GM23338 (cell line): Measurements from ENCODE around the gene ACVR1C. TPM values are rescaled to one million over a fixed set of nuclear protein-coding genes. Genes with fewer than 3 reads are reported as not detected.
"Not testable (repeated sequence)": the region's sequence is repeated elsewhere in the genome, so short reads cannot be mapped to it uniquely, and the experiment has no call there.

Source experiments
- ATAC-seq: fragments of 200-7000 bp; cut with Tn5 transposase; 3 replicates; pipeline ENCODE4 v1.9.1; 2020
- DNase-seq: peaks from one replicate; pipeline ENCODE4 v3.0.0-alpha.2; 2015; ENCODE audit warnings: low spot score
- H2AFZ ChIP-seq: fragments of 200-600 bp; sonication (generic); 2 replicates; pipeline ENCODE4 v1.8.0; 2016; ENCODE audit warnings: antibody characterized with exemption, mild to moderate bottlenecking, moderate library complexity
- H3F3A ChIP-seq: fragments of 200-600 bp; sonication (generic); replicated peaks from 2 replicates; pipeline ENCODE4 v1.8.0; 2017; ENCODE audit warnings: antibody characterized with exemption, mixed run types, low read depth
- H3K27ac ChIP-seq: fragments of 200-600 bp; sonication (generic); 2 replicates; pipeline ENCODE4 v1.6.1; 2016; ENCODE audit warnings: low read depth
- H3K27me3 ChIP-seq: fragments of 200-600 bp; sonication (generic); 2 replicates; pipeline ENCODE4 v1.8.0; 2016; ENCODE audit warnings: mild to moderate bottlenecking, mixed run types, moderate library complexity; ENCODE audit not compliant: insufficient read depth
- H3K36me3 ChIP-seq: fragments of 200-600 bp; sonication (generic); 2 replicates; pipeline ENCODE4 v1.8.0; 2016; ENCODE audit warnings: mild to moderate bottlenecking; ENCODE audit not compliant: insufficient read depth
- H3K4me1 ChIP-seq: fragments of 200-600 bp; sonication (generic); 2 replicates; pipeline ENCODE4 v1.8.0; 2016; ENCODE audit warnings: mild to moderate bottlenecking, moderate library complexity; ENCODE audit not compliant: insufficient read depth
- H3K4me2 ChIP-seq: fragments of 200-600 bp; sonication (generic); 2 replicates; pipeline ENCODE4 v1.7.1; 2017; ENCODE audit warnings: mixed run types
- H3K4me3 ChIP-seq: fragments of 200-600 bp; sonication (generic); 2 replicates; pipeline ENCODE4 v1.6.1; 2016; ENCODE audit warnings: mixed run types
- H3K79me2 ChIP-seq: fragments of 200-600 bp; sonication (generic); replicated peaks from 2 replicates; pipeline ENCODE4 v1.8.0; 2017; ENCODE audit warnings: mild to moderate bottlenecking; ENCODE audit not compliant: insufficient read depth
- H3K9me2 ChIP-seq: fragments of 200-600 bp; sonication (generic); 2 replicates; pipeline ENCODE4 v1.8.0; 2017; ENCODE audit not compliant: insufficient read depth
- H4K20me1 ChIP-seq: fragments of 200-600 bp; sonication (generic); replicated peaks from 2 replicates; pipeline ENCODE4 v1.8.0; 2017; ENCODE audit warnings: mild to moderate bottlenecking; ENCODE audit not compliant: insufficient read depth
- H3K27ac Mint-ChIP-seq: 2 replicates; pipeline ENCODE4 v1.8.0; 2020; ENCODE audit warnings: inconsistent platforms, mild to moderate bottlenecking, moderate library complexity, mixed read lengths
- H3K27me3 Mint-ChIP-seq: 3 replicates; pipeline ENCODE4 v1.8.0; 2022; ENCODE audit warnings: low read depth, mild to moderate bottlenecking, moderate library complexity, mixed read lengths, inconsistent platforms; ENCODE audit not compliant: insufficient read depth, poor library complexity
- H3K36me3 Mint-ChIP-seq: 3 replicates; pipeline ENCODE4 v1.8.0; 2021; ENCODE audit warnings: low read depth, mild to moderate bottlenecking, inconsistent platforms, moderate library complexity, mixed read lengths
- H3K4me1 Mint-ChIP-seq: 3 replicates; pipeline ENCODE4 v1.8.0; 2020; ENCODE audit warnings: mild to moderate bottlenecking, inconsistent platforms, mixed read lengths
- H3K4me3 Mint-ChIP-seq: 3 replicates; pipeline ENCODE4 v1.8.0; 2021; ENCODE audit warnings: moderate library complexity, mild to moderate bottlenecking, inconsistent platforms, mixed read lengths
- H3K9me3 Mint-ChIP-seq: 3 replicates; pipeline ENCODE4 v1.8.0; 2020; ENCODE audit warnings: moderate library complexity, mild to moderate bottlenecking, inconsistent platforms, mixed read lengths
- CREB1 ChIP-seq: fragments of 250-450 bp; sonication (Bioruptor Pico); IDR thresholded peaks from 2 replicates; pipeline ENCODE4 v1.5.0; 2020; ENCODE audit warnings: low read depth, mild to moderate bottlenecking, moderate library complexity
- EZH2 ChIP-seq: fragments of 200-600 bp; sonication (generic); IDR thresholded peaks from one replicate; pipeline ENCODE4 v1.8.0; 2017; ENCODE audit warnings: antibody characterized with exemption, mild to moderate bottlenecking, low read depth; ENCODE audit not compliant: unreplicated experiment
- NANOG ChIP-seq: IDR thresholded peaks from 2 replicates; pipeline ENCODE4 v1.6.1; 2016; ENCODE audit warnings: antibody characterized with exemption, borderline replicate concordance
- STAT1 ChIP-seq: IDR thresholded peaks from one replicate; pipeline ENCODE4 v1.6.1; 2016; ENCODE audit warnings: antibody characterized with exemption; ENCODE audit not compliant: unreplicated experiment
- ZNF114 ChIP-seq: fragments of 250-450 bp; sonication (Bioruptor Pico); IDR thresholded peaks from 2 replicates; pipeline ENCODE4 v1.5.0; 2020; ENCODE audit warnings: mild to moderate bottlenecking, moderate library complexity
- ZNF331 ChIP-seq: fragments of 250-450 bp; sonication (Bioruptor Pico); IDR thresholded peaks from 2 replicates; pipeline ENCODE4 v1.5.0; 2020; ENCODE audit warnings: low read depth, mild to moderate bottlenecking, moderate library complexity
- polyA plus RNA-seq: library from polyadenylated mRNA; unstranded; fragments of >200 nt; fragmentation: Nextera tagmentation; extraction: Ambion mirVana; gene quantifications from 2 replicates; pipeline ENCODE4 v1.2.1, GENCODE V29; 2016
- total RNA-seq: library from RNA; depleted of rRNA; stranded (reverse); fragments of >200 nt; shearing (Covaris generic); gene quantifications from 2 replicates; pipeline ENCODE4 v1.2.3, GENCODE V29; 2014
- TF ChIP-seq, protein P1 (sequence below), 2 experiments: fragments of 200-600 bp in 1 of 2; sonication (generic) in 1 of 2; conservative IDR thresholded peaks; 2 replicates each; pipeline versions ENCODE4 v1.5.1 to v1.6.1; 2016 to 2017; ENCODE audit warnings: antibody characterized with exemption in 2 of 2, low read depth in 2 of 2, mild to moderate bottlenecking in 2 of 2, moderate library complexity in 1 of 2
- TF ChIP-seq, protein P2 (sequence below): IDR thresholded peaks from one replicate; pipeline ENCODE4 v1.6.1; 2018; ENCODE audit warnings: antibody characterized with exemption; ENCODE audit not compliant: unreplicated experiment

The ACVR1C gene
- total and polyA plus RNA-seq, 2 experiments from 2014 or later: 0.61 to 0.94 TPM

DNA sequence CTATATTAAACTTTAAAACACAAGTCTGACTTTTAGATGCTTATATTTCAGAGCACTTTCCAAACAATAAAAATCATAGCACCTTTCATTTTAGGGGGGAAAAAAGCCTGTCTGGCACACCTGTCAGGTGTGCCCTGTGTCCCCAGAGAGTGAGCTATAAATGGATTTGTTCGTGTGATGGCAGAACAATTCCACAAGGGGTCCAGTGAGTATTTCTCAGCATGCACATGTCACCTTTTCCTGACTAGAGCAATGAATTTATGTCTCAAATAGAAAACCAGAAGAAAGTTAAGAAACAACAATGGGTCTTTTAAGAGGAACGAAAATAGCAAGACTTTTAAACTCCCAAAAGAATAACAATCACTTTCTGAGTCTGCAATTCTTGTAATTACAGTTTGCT, 55.9 kb downstream of the ACVR1C start:
- Histone ChIP-seq H3K4me3 (no peak overlapping the region), H3K4me1 (no peaks in the 10 kb centered on the region), H2AFZ (no peak overlapping the region), H4K20me1 (no peaks in the 10 kb centered on the region), H3K27ac (no peak overlapping the region), H3F3A (no peaks in the 10 kb centered on the region), H3K4me2 (no peak overlapping the region), H3K79me2 (no peaks in the 10 kb centered on the region), H3K9me2 (no peaks in the 10 kb centered on the region), H3K27me3 (no peaks in the 10 kb centered on the region), H3K36me3 (no peaks in the 10 kb centered on the region)
- H3K4me3 Mint-ChIP-seq: no peak overlapping the region
- TF ChIP-seq NANOG: no peak
- TF ChIP-seq, protein P1, sequence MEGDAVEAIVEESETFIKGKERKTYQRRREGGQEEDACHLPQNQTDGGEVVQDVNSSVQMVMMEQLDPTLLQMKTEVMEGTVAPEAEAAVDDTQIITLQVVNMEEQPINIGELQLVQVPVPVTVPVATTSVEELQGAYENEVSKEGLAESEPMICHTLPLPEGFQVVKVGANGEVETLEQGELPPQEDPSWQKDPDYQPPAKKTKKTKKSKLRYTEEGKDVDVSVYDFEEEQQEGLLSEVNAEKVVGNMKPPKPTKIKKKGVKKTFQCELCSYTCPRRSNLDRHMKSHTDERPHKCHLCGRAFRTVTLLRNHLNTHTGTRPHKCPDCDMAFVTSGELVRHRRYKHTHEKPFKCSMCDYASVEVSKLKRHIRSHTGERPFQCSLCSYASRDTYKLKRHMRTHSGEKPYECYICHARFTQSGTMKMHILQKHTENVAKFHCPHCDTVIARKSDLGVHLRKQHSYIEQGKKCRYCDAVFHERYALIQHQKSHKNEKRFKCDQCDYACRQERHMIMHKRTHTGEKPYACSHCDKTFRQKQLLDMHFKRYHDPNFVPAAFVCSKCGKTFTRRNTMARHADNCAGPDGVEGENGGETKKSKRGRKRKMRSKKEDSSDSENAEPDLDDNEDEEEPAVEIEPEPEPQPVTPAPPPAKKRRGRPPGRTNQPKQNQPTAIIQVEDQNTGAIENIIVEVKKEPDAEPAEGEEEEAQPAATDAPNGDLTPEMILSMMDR (conservative IDR thresholded peaks at IDR 0.05; ENCODE audit: low read depth in 2 of 2): peak; percentile 38 to 58
- no peaks in the 10 kb centered on the region; the same call in 2 of the 3 replicates for H3K9me3 Mint-ChIP-seq
- no peak overlapping the region for H3K27ac Mint-ChIP-seq
- DNase-seq (peak; percentile 47), ATAC-seq (no peak; the same call in 2 of the 3 replicates)
- no peaks in the 10 kb centered on the region for H3K36me3 Mint-ChIP-seq
- H3K27me3 Mint-ChIP-seq: no peaks in the 10 kb centered on the region
- no peaks in the 10 kb centered on the region for H3K4me1 Mint-ChIP-seq

DNA sequence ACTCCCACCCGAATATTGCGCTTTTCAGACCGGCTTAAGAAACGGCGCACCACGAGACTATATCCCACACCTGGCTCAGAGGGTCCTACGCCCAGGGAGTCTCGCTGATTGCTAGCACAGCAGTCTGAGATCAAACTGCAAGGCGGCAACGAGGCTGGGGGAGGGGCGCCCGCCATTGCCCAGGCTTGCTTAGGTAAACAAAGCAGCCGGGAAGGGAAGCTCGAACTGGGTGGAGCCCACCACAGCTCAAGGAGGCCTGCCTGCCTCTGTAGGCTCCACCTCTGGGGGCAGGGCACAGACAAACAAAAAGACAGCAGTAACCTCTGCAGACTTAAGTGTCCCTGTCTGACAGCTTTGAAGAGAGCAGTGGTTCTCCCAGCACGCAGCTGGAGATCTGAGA, 62.0 kb downstream of the ACVR1C start:
- H2AFZ ChIP-seq: 0 out of 2 replicates have a peak overlapping the region, but pooled peaks have one; percentile 66
- DNase-seq, H3K4me1 ChIP-seq, H3K36me3 Mint-ChIP-seq, H3K4me2 ChIP-seq, H3K4me1 Mint-ChIP-seq, H3K9me2 ChIP-seq, H3K4me3 Mint-ChIP-seq, H3K36me3 ChIP-seq, H3F3A ChIP-seq, H3K27me3 ChIP-seq, H3K27ac Mint-ChIP-seq, H3K4me3 ChIP-seq, H3K27ac ChIP-seq, H3K27me3 Mint-ChIP-seq, ATAC-seq, H4K20me1 ChIP-seq, H3K79me2 ChIP-seq: not testable (repeated sequence)
- peaks cover 17% of the 10 kb centered on the region; the same call in 2 of the 3 replicates for H3K9me3 Mint-ChIP-seq

DNA sequence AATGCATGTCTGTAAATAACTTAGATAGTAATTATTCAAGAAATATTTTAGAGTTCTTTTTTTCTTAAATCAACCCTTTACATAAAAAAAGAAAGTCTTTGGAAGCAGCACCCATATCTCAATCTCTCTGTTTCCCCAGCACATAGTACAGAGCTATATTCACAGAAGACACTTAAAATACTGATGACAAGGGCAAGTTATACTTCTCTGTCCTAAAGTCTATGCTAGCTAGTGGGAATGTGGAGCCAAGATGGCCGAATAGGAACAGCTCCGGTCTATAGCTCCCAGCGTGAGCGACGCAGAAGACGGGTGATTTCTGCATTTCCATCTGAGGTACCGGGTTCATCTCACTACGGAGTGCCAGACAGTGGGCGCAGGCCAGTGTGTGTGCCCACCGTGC, 62.6 kb downstream of the ACVR1C start:
- not testable (repeated sequence) for H3K36me3 ChIP-seq

DNA sequence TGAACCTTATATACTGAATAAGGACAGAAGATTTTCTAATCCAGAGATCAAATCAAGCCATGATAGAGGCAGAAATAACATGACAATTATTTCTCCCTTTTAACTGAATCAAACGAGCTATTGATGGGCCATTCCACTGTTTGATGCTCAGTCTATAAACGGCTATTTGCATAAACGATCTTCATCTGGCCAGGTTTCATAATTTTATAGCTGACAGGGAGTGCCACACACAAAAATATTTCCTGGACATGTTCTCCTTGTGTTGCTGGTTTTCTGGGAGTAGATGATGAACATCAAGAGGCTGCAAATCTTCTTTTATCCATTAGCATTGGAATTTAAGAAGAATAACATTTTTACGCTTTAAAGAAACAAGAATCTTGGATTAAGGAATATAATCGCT, 63.1 kb downstream of the ACVR1C start:
- Histone ChIP-seq H3K9me2 (peaks cover 10% of the 10 kb centered on the region), H4K20me1 (no peaks in the 10 kb centered on the region), H3K4me3 (no peak overlapping the region), H3K79me2 (no peaks in the 10 kb centered on the region), H3K27me3 (no peaks in the 10 kb centered on the region), H3K4me1 (peaks cover 6% of the 10 kb centered on the region; the same call in 1 of the 2 replicates), H2AFZ (no peak overlapping the region), H3K4me2 (no peak overlapping the region), H3K27ac (no peak overlapping the region), H3F3A (no peaks in the 10 kb centered on the region), H3K36me3 (no peaks in the 10 kb centered on the region)
- Mint-ChIP-seq H3K4me3 (no peak overlapping the region), H3K36me3 (no peaks in the 10 kb centered on the region; the same call in 1 of the 3 replicates), H3K27me3 (peaks cover 6% of the 10 kb centered on the region), H3K9me3 (peaks cover 17% of the 10 kb centered on the region; the same call in 2 of the 3 replicates), H3K27ac (no peak overlapping the region), H3K4me1 (0 out of 3 replicates have a peak, but pooled peaks cover 2% of the 10 kb centered on the region)
- DNase-seq: no peak
- ATAC-seq: no peak
- TF ChIP-seq EZH2: no peak
- TF ChIP-seq STAT1: no peak
- TF ChIP-seq CREB1 (CRISPR knock-in tag): no peak
- TF ChIP-seq, protein P2, sequence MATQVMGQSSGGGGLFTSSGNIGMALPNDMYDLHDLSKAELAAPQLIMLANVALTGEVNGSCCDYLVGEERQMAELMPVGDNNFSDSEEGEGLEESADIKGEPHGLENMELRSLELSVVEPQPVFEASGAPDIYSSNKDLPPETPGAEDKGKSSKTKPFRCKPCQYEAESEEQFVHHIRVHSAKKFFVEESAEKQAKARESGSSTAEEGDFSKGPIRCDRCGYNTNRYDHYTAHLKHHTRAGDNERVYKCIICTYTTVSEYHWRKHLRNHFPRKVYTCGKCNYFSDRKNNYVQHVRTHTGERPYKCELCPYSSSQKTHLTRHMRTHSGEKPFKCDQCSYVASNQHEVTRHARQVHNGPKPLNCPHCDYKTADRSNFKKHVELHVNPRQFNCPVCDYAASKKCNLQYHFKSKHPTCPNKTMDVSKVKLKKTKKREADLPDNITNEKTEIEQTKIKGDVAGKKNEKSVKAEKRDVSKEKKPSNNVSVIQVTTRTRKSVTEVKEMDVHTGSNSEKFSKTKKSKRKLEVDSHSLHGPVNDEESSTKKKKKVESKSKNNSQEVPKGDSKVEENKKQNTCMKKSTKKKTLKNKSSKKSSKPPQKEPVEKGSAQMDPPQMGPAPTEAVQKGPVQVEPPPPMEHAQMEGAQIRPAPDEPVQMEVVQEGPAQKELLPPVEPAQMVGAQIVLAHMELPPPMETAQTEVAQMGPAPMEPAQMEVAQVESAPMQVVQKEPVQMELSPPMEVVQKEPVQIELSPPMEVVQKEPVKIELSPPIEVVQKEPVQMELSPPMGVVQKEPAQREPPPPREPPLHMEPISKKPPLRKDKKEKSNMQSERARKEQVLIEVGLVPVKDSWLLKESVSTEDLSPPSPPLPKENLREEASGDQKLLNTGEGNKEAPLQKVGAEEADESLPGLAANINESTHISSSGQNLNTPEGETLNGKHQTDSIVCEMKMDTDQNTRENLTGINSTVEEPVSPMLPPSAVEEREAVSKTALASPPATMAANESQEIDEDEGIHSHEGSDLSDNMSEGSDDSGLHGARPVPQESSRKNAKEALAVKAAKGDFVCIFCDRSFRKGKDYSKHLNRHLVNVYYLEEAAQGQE: no peak
- TF ChIP-seq ZNF114: no peak
- TF ChIP-seq NANOG: no peak
- no peak for TF ChIP-seq ZNF331 (CRISPR knock-in tag)

More for the DNA sequence above, 62.6 kb downstream of the ACVR1C start:
- not testable (repeated sequence) for DNase-seq, ATAC-seq, H3K79me2 ChIP-seq, H3K4me3 Mint-ChIP-seq, H3K27ac ChIP-seq, H3K27me3 ChIP-seq, H4K20me1 ChIP-seq, H3K4me2 ChIP-seq, H3K4me1 Mint-ChIP-seq, H3K4me1 ChIP-seq, H3K9me2 ChIP-seq, H3K4me3 ChIP-seq, H3K27me3 Mint-ChIP-seq, H3K36me3 Mint-ChIP-seq, H3F3A ChIP-seq
- H2AFZ ChIP-seq: 0 out of 2 replicates have a peak overlapping the region, but pooled peaks have one; percentile 66
- H3K9me3 Mint-ChIP-seq: peaks cover 17% of the 10 kb centered on the region; the same call in 2 of the 3 replicates
- H3K27ac Mint-ChIP-seq: peak overlapping the region; percentile 74; the same call in 1 of the 2 replicates
